ENCODE results near the gene NFIC.
"Not testable (repeated sequence)": the region's sequence is repeated elsewhere in the genome, so short reads cannot be mapped to it uniquely, and the experiment has no call there.

NFIC gene

GRCh38 chr19:3496392-3497273 lies 130.2 kb downstream of the NFIC start:
- DNase-seq, result no peak

GRCh38 chr19:3497757-3498520 lies 131.6 kb downstream of the NFIC start:
- no peak for DNase-seq

- no peak for DNase-seq
Observed at GRCh38 chr19:3499738-3500428, 133.5 kb downstream of the NFIC start.

GRCh38 chr19:3500429-3501101 lies 134.2 kb downstream of the NFIC start, which contains the start of gene DOHH:
Gene DOHH (minus strand): TSS chr19:3500674. CDS start chr19:3496814, 3,860 bp downstream.
- peak; percentile 96 for DNase-seq

GRCh38 chr19:3501780-3502179 lies 135.4 kb downstream of the NFIC start:
- DNase-seq, result no peak

- DNase-seq, result no peak
Observed at GRCh38 chr19:3503036-3503572, 136.7 kb downstream of the NFIC start.

- DNase-seq, result no peak
Observed at GRCh38 chr19:3504735-3505134, 138.4 kb downstream of the NFIC start.

GRCh38 chr19:3505598-3506383 lies 139.4 kb downstream of the NFIC start, which contains the start of gene FZR1:
Gene FZR1 (plus strand): TSS chr19:3506311. CDS start chr19:3522990, 16,679 bp downstream.
- peak; percentile 100 for DNase-seq

GRCh38 chr19:3506384-3507340 lies 140.3 kb downstream of the NFIC start:
- DNase-seq, result peak; percentile 60

GRCh38 chr19:3507371-3508120 lies 141.2 kb downstream of the NFIC start:
- DNase-seq, result peak; percentile 60

- DNase-seq, result not testable (repeated sequence)
Observed at GRCh38 chr19:3508121-3508661, 141.8 kb downstream of the NFIC start.

- no peak for DNase-seq
Observed at GRCh38 chr19:3508771-3509535, 142.6 kb downstream of the NFIC start.

GRCh38 chr19:3509566-3509989 lies 143.2 kb downstream of the NFIC start:
- DNase-seq, result no peak

- DNase-seq, result no peak
Observed at GRCh38 chr19:3510727-3511126, 144.3 kb downstream of the NFIC start.

GRCh38 chr19:3511506-3512251 lies 145.3 kb downstream of the NFIC start:
- DNase-seq, result no peak

GRCh38 chr19:3512562-3513228 lies 146.3 kb downstream of the NFIC start:
- DNase-seq, result no peak
